Subcutaneous abdominal adipose tissue (tissue), 5 donors: Measurements from ENCODE around the gene TRAK1.

ENCODE experiments used
- H3K27ac ChIP-seq: one replicate; pipeline ENCODE4 v1.7.0; 2013; ENCODE audit warnings: low read depth, mild to moderate bottlenecking, inconsistent platforms, low read length, moderate library complexity
- H3K27me3 ChIP-seq, 5 donors: one replicate each; pipeline ENCODE4 v1.7.0; 2013; ENCODE audit warnings: low read length in 5 of 5, inconsistent platforms in 1 of 5; ENCODE audit not compliant: control insufficient read depth in 5 of 5, insufficient read depth in 4 of 5
- H3K36me3 ChIP-seq, 5 donors: one replicate each; pipeline ENCODE4 v1.7.0; 2013; ENCODE audit warnings: low read length in 5 of 5; ENCODE audit not compliant: control insufficient read depth in 5 of 5, insufficient read depth in 5 of 5
- H3K4me1 ChIP-seq, 5 donors: one replicate each; pipeline ENCODE4 v1.7.0; 2013; ENCODE audit warnings: low read length in 5 of 5, mild to moderate bottlenecking in 3 of 5, moderate library complexity in 1 of 5; ENCODE audit not compliant: control insufficient read depth in 5 of 5, insufficient read depth in 5 of 5
- H3K4me3 ChIP-seq, 5 donors: one replicate each; pipeline ENCODE4 v1.7.0; 2013; ENCODE audit warnings: low read length in 5 of 5, low read depth in 1 of 5
- H3K9ac ChIP-seq, 5 donors: one replicate each; pipeline ENCODE4 v1.7.0; 2013; ENCODE audit warnings: low read length in 5 of 5, mild to moderate bottlenecking in 4 of 5, moderate library complexity in 3 of 5
- H3K9me3 ChIP-seq, 5 donors: one replicate each; pipeline ENCODE4 v1.7.0; 2013; ENCODE audit warnings: low read length in 5 of 5; ENCODE audit not compliant: control insufficient read depth in 5 of 5
- donor health status: healthy.
- donor health status: healthy.
- donor health status: healthy.
- donor health status: healthy.
- donor health status: healthy.

TRAK1 gene

DNA sequence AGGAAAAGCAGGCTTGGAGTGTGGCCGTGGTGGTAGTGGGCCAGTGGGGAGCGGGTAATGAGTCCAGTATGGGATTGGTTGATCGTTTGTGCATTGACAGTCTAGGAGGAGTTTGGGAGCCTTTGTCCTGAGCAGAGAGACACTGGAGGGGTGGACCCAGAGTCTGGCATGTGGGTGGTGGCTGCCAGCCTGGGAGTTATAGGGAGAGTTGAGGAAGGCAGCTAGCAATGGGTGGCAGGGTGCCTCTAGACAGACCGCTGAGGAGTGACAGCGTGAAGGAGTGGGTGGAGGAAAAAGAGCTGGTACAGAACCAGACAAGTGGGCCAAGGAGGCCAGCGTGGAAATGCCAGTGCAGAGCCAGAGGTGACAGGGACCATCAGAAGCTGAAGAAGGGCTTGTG lies 176.7 kb downstream of the TRAK1 start:
- Histone ChIP-seq H3K27me3 (peaks cover 26 to 47% (median 41%) of the 10 kb centered on the region in 5 donors), H3K9ac (no peak overlapping the region), H3K9me3 (no peaks in the 10 kb centered on the region), H3K27ac (no peak overlapping the region), H3K4me3 (no peak overlapping the region), H3K4me1 (peaks cover 0 to 21% (median 19%) of the 10 kb centered on the region in 5 donors), H3K36me3 (no peaks in the 10 kb centered on the region)

DNA sequence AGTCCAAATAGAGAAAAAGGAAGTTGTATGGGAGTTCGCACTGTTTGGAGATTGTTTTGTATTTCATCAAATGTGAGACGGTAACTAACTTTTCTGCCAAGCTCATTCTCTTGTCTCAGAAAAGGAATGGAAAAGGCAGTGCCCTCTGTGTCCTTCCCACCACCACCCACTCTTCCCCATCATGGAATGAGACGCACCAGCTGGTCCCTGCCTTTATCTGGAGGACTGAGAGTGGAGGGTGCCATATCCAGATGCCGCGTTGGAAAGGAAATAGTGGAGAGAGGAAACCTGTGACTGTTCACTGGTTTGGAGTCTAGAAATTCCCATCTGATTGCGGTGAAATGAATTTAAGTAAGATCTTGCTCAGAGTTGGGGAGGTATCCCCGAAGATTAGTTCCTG lies 178.5 kb downstream of the TRAK1 start:
- no peaks in the 10 kb centered on the region for H3K36me3 ChIP-seq
- no peaks in the 10 kb centered on the region for H3K9me3 ChIP-seq
- peaks cover 12 to 29% (median 25%) of the 10 kb centered on the region in 5 donors for H3K27me3 ChIP-seq
- H3K9ac ChIP-seq, result no peak overlapping the region
- peaks cover 0 to 10% (median 8%) of the 10 kb centered on the region in 5 donors for H3K4me1 ChIP-seq
- no peak overlapping the region for H3K4me3 ChIP-seq
- H3K27ac ChIP-seq, result no peak overlapping the region

DNA sequence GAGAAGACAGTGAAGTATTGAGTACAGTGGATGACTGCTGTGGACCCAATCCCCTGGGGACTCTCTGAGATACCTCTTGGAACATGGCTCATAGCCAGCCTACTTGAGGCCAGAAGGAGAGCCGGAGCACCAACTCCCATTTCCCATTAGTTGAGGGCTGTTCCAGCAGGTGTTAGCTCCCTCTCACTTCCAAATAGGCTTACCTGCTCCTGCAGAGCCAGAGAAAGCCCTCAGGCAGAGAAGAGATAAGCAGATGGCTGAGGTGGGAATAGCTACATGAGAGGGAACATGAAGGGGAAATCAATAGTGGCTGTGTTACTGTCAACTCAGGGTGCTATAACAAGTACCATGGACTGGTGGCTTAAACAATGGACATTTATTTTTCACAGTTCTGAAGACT lies 179.4 kb downstream of the TRAK1 start:
- Histone ChIP-seq H3K9ac (no peak overlapping the region), H3K4me3 (no peak overlapping the region), H3K27ac (no peak overlapping the region), H3K36me3 (no peaks in the 10 kb centered on the region), H3K27me3 (peaks cover 8 to 22% (median 18%) of the 10 kb centered on the region in 5 donors), H3K4me1 (peaks cover 0 to 3% (median 0%) of the 10 kb centered on the region in 5 donors), H3K9me3 (no peaks in the 10 kb centered on the region)

DNA sequence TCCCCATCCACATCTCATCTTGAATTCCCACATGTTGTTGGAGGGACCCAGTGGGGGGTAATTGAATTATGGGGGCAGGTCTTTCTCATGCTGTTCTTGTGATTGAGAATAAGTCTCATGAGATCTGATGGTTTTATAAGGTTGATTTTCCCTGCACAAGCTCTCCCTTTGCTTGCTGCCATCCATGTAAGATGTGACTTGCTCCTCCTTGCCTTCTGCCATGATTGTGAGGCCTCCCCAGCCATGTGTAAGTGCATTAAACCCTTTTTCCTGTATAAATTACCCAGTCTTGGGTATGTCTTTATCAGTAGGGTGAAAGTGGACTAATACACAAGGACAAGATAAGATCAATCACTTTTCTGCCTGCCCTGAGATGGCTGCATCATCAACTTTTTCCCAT lies 180.6 kb downstream of the TRAK1 start:
- H3K27me3 ChIP-seq, result peaks cover 4 to 19% (median 14%) of the 10 kb centered on the region in 5 donors
- H3K9ac ChIP-seq, result no peak overlapping the region
- no peak overlapping the region for H3K4me3 ChIP-seq

DNA sequence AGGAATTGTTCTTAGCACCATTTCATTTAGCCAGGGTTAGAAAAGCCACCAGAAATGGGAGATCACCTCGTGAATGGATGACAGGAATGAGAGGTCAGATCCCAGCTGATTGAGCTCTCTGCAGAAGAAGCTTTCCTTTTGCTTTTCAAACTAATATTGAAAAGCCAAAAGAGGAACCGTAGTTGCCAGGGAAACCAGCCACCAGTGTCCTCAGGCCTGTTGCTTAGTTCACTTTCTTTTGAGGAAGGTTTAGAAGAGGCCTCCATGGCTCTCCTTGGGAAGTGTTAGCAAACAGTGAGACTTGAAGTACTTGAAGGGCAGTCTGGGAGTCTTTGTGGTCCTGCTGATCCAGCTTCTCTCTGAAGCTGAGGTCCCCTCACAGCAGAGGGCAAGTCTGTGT lies 182.2 kb downstream of the TRAK1 start:
- Histone ChIP-seq H3K27me3 (peaks cover 2 to 14% (median 6%) of the 10 kb centered on the region in 5 donors), H3K36me3 (no peaks in the 10 kb centered on the region), H3K27ac (no peak overlapping the region), H3K4me3 (no peak overlapping the region), H3K9ac (no peak overlapping the region), H3K9me3 (no peaks in the 10 kb centered on the region), H3K4me1 (no peaks in the 10 kb centered on the region)

More for the DNA sequence above, 180.6 kb downstream of the TRAK1 start:
- Histone ChIP-seq H3K27ac (no peak overlapping the region), H3K36me3 (no peaks in the 10 kb centered on the region), H3K9me3 (no peaks in the 10 kb centered on the region), H3K4me1 (no peaks in the 10 kb centered on the region)

DNA sequence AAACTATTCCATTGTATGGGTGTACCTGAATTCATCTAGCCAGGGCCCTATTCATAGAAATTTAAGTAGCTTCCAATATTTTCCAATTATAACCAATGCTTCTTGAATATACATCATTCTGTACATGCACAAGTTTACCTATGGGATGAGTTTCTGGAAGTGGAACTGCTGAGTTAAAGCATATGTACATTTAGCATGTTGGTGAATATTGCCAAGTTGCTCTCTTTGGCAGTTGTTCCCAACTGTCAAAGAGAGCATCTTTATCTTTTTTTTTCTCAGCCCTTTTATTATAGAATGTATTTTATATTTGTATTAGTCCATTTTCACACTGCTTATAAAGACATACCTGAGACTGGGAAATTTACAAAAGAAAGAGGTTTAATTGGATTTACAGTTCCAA lies 183.1 kb downstream of the TRAK1 start:
- Histone ChIP-seq H3K27ac (no peak overlapping the region), H3K4me3 (no peak overlapping the region), H3K27me3 (peaks cover 2 to 12% (median 3%) of the 10 kb centered on the region in 5 donors), H3K9me3 (no peaks in the 10 kb centered on the region), H3K9ac (no peak overlapping the region), H3K4me1 (no peaks in the 10 kb centered on the region), H3K36me3 (no peaks in the 10 kb centered on the region)

DNA sequence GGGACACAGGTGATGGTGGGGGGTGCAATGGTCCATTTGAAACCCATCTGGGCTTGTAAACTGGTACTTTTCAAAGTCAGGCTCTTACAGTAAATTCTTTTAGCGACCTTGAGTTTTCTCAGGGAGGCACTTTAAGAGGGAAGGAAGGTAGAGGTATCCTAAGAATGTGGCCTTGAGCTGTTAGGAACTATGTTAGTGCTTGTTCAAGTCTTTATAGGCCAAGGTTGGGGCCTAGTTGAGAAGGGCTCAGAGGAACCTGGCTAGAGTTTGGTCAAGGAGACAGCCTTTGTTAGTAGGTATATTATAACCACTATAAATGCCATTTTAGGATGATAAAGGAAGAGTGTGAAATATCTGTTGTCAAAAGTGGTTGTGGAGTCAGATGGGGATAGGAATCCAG lies 184.1 kb downstream of the TRAK1 start:
- peaks cover 0 to 6% (median 5%) of the 10 kb centered on the region in 5 donors for H3K9me3 ChIP-seq
- no peak overlapping the region for H3K27ac ChIP-seq
- H3K27me3 ChIP-seq, result peaks cover 0 to 6% (median 2%) of the 10 kb centered on the region in 5 donors
- H3K4me1 ChIP-seq, result no peaks in the 10 kb centered on the region
- no peak overlapping the region for H3K4me3 ChIP-seq
- H3K36me3 ChIP-seq, result no peaks in the 10 kb centered on the region
- no peak overlapping the region for H3K9ac ChIP-seq
